Hepatocyte (in vitro differentiated cells): ENCODE results near the gene PPP3R2. TPM values are rescaled to one million over a fixed set of nuclear protein-coding genes. Genes with fewer than 3 reads are reported as not detected.

Experiments
- DNase-seq: peaks from one replicate; pipeline ENCODE4 v3.0.0-alpha.2; 2016; ENCODE audit warnings: low spot score
- H2AFZ ChIP-seq: fragments of 200-600 bp; sonication (generic); 2 replicates; pipeline ENCODE4 v1.6.0; 2016; ENCODE audit warnings: antibody characterized with exemption, mild to moderate bottlenecking
- H3K27ac ChIP-seq: fragments of 200-600 bp; sonication (generic); 2 replicates; pipeline ENCODE4 v1.5.1; 2016; ENCODE audit warnings: mild to moderate bottlenecking
- H3K27me3 ChIP-seq: fragments of 200-600 bp; sonication (generic); 2 replicates; pipeline ENCODE4 v1.6.1; 2016
- H3K36me3 ChIP-seq: fragments of 200-600 bp; sonication (generic); replicated peaks from 2 replicates; pipeline ENCODE4 v1.5.1; 2016; ENCODE audit warnings: low read depth; ENCODE audit not compliant: insufficient read depth
- H3K4me1 ChIP-seq: fragments of 200-600 bp; sonication (generic); 2 replicates; pipeline ENCODE4 v1.5.1; 2016; ENCODE audit warnings: mild to moderate bottlenecking, moderate library complexity; ENCODE audit not compliant: insufficient read depth
- H3K4me2 ChIP-seq: fragments of 200-600 bp; sonication (generic); 2 replicates; pipeline ENCODE4 v1.6.0; 2016
- H3K4me3 ChIP-seq: fragments of 200-600 bp; sonication (generic); 2 replicates; pipeline ENCODE4 v1.5.1; 2016; ENCODE audit warnings: mild to moderate bottlenecking
- H3K79me2 ChIP-seq: fragments of 200-600 bp; sonication (generic); 2 replicates; pipeline ENCODE4 v1.6.0; 2017; ENCODE audit warnings: mild to moderate bottlenecking
- H3K9me2 ChIP-seq: fragments of 200-600 bp; sonication (generic); replicated peaks from 2 replicates; pipeline ENCODE4 v1.6.0; 2017; ENCODE audit warnings: mild to moderate bottlenecking; ENCODE audit not compliant: insufficient read depth
- H3K9me3 ChIP-seq: fragments of 200-600 bp; sonication (generic); 2 replicates; pipeline ENCODE4 v1.5.1; 2016; ENCODE audit warnings: low read depth, mild to moderate bottlenecking
- H4K20me1 ChIP-seq: fragments of 200-600 bp; sonication (generic); 2 replicates; pipeline ENCODE4 v1.6.0; 2016; ENCODE audit warnings: mild to moderate bottlenecking; ENCODE audit not compliant: insufficient read depth, poor library complexity, severe bottlenecking
- EZH2 ChIP-seq: fragments of 200-600 bp; sonication (generic); IDR thresholded peaks from 2 replicates; pipeline ENCODE4 v1.6.1; 2016; ENCODE audit warnings: antibody characterized with exemption, mild to moderate bottlenecking, borderline replicate concordance
- EZH2phosphoT487 ChIP-seq: fragments of 200-600 bp; sonication (generic); IDR thresholded peaks from one replicate; pipeline ENCODE4 v1.6.1; 2018; ENCODE audit warnings: antibody characterized with exemption, mild to moderate bottlenecking, low read depth, moderate library complexity; ENCODE audit not compliant: unreplicated experiment, severe bottlenecking
- WGBS: methylation state at CpG from one replicate; pipeline ENCODE4 v1.1.6; 2016; ENCODE audit warnings: low lambda C conversion rate; ENCODE audit errors: missing lambda C conversion rate; 5-methylcytosine and 5-hydroxymethylcytosine counted together
- polyA plus RNA-seq: library from polyadenylated mRNA; unstranded; fragments of >200 nt; fragmentation: Nextera tagmentation; extraction: Ambion mirVana; gene quantifications from 2 replicates; pipeline ENCODE4 v1.2.1, GENCODE V29; 2016
- total RNA-seq: library from RNA; depleted of rRNA; stranded (reverse); fragments of >200 nt; gene quantifications from 2 replicates; pipeline ENCODE4 v1.2.3, GENCODE V29; 2014
- TF ChIP-seq, protein P1 (sequence below): fragments of 200-600 bp; sonication (generic); IDR thresholded peaks from 2 replicates; pipeline ENCODE4 v1.5.1; 2016; ENCODE audit warnings: antibody characterized with exemption, mild to moderate bottlenecking; ENCODE audit not compliant: poor library complexity

PPP3R2 gene
- total and polyA plus RNA-seq, 2 experiments from 2014 or later: not detected

DNA sequence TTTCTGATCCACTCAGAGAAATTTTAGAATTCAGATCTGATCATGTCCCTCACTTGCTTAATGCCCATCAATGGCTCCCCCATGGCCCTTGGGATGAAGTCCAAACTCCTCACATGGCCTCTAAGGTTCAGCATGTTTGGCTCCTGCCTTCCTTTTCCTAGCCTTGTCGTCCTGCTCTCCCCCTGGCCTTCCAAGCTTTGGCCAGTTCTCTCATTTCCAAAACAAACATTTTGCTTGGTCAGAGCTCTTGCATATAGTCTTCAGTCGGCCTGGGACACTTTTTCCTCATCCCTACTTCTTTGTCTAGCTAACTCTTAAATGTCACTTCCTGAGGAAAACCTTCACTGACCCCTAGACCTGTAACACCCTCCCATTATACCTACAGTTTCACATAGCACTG, 37.1 kb upstream of the PPP3R2 start:
- H3K9me3 ChIP-seq: no peaks in the 10 kb centered on the region
- H3K9me2 ChIP-seq: no peaks in the 10 kb centered on the region
- no peaks in the 10 kb centered on the region for H3K79me2 ChIP-seq
- H3K36me3 ChIP-seq: no peaks in the 10 kb centered on the region
- H3K4me2 ChIP-seq: no peak overlapping the region
- H3K4me3 ChIP-seq: no peak overlapping the region
- no peak overlapping the region for H2AFZ ChIP-seq
- TF ChIP-seq EZH2: no peak
- TF ChIP-seq, protein P1, sequence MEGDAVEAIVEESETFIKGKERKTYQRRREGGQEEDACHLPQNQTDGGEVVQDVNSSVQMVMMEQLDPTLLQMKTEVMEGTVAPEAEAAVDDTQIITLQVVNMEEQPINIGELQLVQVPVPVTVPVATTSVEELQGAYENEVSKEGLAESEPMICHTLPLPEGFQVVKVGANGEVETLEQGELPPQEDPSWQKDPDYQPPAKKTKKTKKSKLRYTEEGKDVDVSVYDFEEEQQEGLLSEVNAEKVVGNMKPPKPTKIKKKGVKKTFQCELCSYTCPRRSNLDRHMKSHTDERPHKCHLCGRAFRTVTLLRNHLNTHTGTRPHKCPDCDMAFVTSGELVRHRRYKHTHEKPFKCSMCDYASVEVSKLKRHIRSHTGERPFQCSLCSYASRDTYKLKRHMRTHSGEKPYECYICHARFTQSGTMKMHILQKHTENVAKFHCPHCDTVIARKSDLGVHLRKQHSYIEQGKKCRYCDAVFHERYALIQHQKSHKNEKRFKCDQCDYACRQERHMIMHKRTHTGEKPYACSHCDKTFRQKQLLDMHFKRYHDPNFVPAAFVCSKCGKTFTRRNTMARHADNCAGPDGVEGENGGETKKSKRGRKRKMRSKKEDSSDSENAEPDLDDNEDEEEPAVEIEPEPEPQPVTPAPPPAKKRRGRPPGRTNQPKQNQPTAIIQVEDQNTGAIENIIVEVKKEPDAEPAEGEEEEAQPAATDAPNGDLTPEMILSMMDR: no peak
- no peak for TF ChIP-seq EZH2phosphoT487
- DNase-seq: no peak
- H3K27ac ChIP-seq: no peak overlapping the region
- no peaks in the 10 kb centered on the region for H3K27me3 ChIP-seq
- 67% methylated on average over 2 of the region's 2 CpGs for WGBS
- no peaks in the 10 kb centered on the region for H3K4me1 ChIP-seq
- H4K20me1 ChIP-seq: no peaks in the 10 kb centered on the region

DNA sequence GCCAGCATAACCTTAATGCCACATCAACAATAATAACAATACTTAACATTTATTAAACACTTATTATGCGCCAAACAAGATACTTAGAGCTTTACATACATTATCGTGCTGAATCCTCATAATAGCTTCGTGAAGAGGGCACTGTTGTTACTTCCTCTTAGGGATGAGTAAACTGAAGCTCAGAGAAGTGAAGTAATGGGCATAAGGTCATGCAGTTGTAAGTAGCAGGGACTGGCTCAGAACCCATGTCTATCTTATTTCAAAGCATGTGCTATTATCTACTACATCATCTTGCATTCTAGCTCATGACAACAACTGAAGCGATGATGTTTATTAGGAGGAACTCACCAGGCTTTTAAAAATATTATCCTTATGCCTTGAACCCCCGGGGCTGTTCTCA, 34.9 kb upstream of the PPP3R2 start:
- WGBS: 77% methylated on average over 5 of the region's 5 CpGs
- no peak overlapping the region for H3K27ac ChIP-seq
- no peaks in the 10 kb centered on the region for H3K79me2 ChIP-seq

DNA sequence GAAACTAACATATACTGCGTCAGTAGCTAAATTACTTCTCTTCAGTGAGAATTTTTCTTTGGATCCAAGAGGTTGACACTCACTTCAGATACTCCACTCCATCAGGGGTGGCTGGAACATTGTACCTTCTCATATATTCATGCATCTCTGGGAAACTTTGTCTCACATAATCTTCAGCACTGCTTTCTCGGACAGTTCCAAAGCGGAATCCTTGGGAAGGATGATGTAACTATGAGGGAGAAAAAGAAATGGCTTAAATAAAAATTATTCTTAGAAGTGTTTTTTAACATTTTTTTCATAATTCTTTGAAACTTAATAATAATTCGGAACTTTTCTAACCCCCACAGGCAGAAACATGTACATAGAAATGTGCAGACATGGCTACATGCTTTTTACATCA, 33.4 kb upstream of the PPP3R2 start:
- H4K20me1 ChIP-seq: no peaks in the 10 kb centered on the region
- no peak overlapping the region for H3K4me3 ChIP-seq
- no peaks in the 10 kb centered on the region for H3K27me3 ChIP-seq
- no peak overlapping the region for H2AFZ ChIP-seq
- no peaks in the 10 kb centered on the region for H3K4me1 ChIP-seq
- DNase-seq: peak; percentile 32
- H3K36me3 ChIP-seq: no peaks in the 10 kb centered on the region
- H3K9me2 ChIP-seq: no peaks in the 10 kb centered on the region
- H3K9me3 ChIP-seq: no peaks in the 10 kb centered on the region
- H3K27ac ChIP-seq: no peak overlapping the region
- H3K4me2 ChIP-seq: no peak overlapping the region
- H3K79me2 ChIP-seq: no peaks in the 10 kb centered on the region
- TF ChIP-seq EZH2 (no peak), EZH2phosphoT487 (no peak)
- TF ChIP-seq, protein P1: no peak
- 72% methylated on average over 4 of the region's 4 CpGs for WGBS

More for the DNA sequence above, 34.9 kb upstream of the PPP3R2 start:
- Histone ChIP-seq H3K4me1 (no peaks in the 10 kb centered on the region), H3K4me2 (no peak overlapping the region), H2AFZ (no peak overlapping the region), H3K36me3 (no peaks in the 10 kb centered on the region), H3K9me3 (no peaks in the 10 kb centered on the region), H4K20me1 (no peaks in the 10 kb centered on the region), H3K4me3 (no peak overlapping the region), H3K27me3 (no peaks in the 10 kb centered on the region), H3K9me2 (no peaks in the 10 kb centered on the region)
- no peak for TF ChIP-seq EZH2
- TF ChIP-seq EZH2phosphoT487: no peak
- TF ChIP-seq, protein P1: no peak
- no peak for DNase-seq

DNA sequence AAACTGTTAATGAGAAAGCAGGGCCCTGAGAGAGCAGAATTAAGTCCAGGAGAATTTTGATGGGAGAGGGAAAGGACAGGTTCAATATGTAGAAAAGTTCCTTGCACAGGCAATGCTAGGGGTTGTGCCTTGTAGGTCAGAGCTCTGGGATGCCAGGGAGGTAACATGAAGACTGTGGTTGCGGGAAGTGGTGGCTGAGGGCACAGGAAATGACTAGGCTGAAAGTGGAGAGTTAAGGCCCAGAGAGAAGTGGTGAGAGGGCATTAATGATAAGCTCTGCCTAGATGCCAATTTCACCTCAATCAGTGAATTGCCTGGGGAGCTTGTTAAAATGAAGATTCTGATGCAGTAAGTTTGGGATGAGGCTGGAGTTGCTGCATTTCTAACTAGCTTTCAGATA, 31.5 kb upstream of the PPP3R2 start:
- DNase-seq: no peak
- H3K9me3 ChIP-seq: no peaks in the 10 kb centered on the region
- TF ChIP-seq, protein P1: no peak
- TF ChIP-seq EZH2phosphoT487 (no peak), EZH2 (no peak)
- no peaks in the 10 kb centered on the region for H4K20me1 ChIP-seq
- H3K4me1 ChIP-seq: no peaks in the 10 kb centered on the region
- no peaks in the 10 kb centered on the region for H3K9me2 ChIP-seq
- H3K4me3 ChIP-seq: no peak overlapping the region
- no peaks in the 10 kb centered on the region for H3K27me3 ChIP-seq
- no peaks in the 10 kb centered on the region for H3K36me3 ChIP-seq
- no peak overlapping the region for H3K27ac ChIP-seq
- H2AFZ ChIP-seq: no peak overlapping the region
- 88% methylated on average over 1 of the region's 1 CpG for WGBS
- H3K4me2 ChIP-seq: no peak overlapping the region
- H3K79me2 ChIP-seq: no peaks in the 10 kb centered on the region
